ENCODE results near the gene APLF. TPM values are rescaled to one million over a fixed set of nuclear protein-coding genes. Genes with fewer than 3 reads are reported as not detected.

Gene APLF, protein sequence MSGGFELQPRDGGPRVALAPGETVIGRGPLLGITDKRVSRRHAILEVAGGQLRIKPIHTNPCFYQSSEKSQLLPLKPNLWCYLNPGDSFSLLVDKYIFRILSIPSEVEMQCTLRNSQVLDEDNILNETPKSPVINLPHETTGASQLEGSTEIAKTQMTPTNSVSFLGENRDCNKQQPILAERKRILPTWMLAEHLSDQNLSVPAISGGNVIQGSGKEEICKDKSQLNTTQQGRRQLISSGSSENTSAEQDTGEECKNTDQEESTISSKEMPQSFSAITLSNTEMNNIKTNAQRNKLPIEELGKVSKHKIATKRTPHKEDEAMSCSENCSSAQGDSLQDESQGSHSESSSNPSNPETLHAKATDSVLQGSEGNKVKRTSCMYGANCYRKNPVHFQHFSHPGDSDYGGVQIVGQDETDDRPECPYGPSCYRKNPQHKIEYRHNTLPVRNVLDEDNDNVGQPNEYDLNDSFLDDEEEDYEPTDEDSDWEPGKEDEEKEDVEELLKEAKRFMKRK
- 3.8 TPM for total RNA-seq
- long read RNA-seq, partial matches to known transcripts, result 0 of 1 reads
- long read RNA-seq, other reads (novel, unspliced or antisense), result 0 of 1 reads

DNA sequence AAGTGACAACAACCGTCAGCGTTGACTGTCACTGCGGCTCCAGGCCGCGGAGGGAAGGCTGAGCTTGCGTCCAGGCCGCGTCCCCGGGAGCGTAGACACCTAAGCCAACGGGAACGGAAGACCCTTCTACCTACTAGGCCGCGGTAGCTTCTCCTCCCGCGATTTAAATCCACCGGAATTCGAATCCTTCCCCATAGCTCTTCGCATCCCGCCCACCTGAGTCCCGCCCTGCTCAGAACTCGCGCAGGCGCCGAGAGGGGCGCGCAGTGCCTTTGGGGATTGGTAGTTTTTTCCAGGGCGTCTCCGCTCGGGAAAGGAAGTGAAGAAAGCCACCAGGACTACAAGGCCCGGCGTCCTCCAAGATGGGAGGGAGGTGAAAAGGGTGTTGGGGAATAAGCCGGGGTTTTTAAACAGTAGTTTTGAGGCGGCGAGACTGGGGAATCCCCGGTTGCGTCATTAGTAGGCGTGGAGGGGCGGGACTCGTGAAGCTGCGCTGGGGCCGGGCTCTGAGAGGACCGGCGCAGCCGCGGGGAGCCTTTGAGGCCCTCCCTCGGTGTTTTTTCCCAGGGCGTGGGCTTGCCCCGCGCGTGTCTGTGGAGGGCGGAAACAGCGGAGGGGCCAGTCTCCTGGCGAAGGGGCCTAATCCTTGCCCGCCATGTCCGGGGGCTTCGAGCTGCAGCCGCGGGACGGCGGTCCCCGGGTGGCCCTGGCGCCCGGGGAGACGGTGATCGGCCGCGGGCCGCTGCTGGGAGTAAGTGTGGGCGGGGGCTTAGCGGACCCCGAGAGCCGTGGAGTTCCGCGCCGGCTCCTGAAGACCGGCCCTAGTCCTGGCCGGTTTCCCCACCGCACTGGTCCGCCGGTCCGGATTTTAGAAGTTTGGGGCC lies at the start of gene APLF, which contains the start of gene FBXO48:
Gene APLF, plus strand, starts transcription at position 509 of the 884 bp plus-strand sequence. Its CDS starts 147 bp downstream, at position 656.
Gene FBXO48, minus strand, starts transcription at position 218 of the 884 bp plus-strand sequence. CDS start 2,149 bp downstream, outside the sequence.
- DNase-seq (ENCODE audit: missing footprints) (peak; percentile 98), ATAC-seq (peak; percentile 99)
- intact Hi-C loops (cut with DNase I), result loop anchor here (5.0 kb wide), 1 partner anchor 250 kb away; no protein-coding TSS in a partner anchor

DNA sequence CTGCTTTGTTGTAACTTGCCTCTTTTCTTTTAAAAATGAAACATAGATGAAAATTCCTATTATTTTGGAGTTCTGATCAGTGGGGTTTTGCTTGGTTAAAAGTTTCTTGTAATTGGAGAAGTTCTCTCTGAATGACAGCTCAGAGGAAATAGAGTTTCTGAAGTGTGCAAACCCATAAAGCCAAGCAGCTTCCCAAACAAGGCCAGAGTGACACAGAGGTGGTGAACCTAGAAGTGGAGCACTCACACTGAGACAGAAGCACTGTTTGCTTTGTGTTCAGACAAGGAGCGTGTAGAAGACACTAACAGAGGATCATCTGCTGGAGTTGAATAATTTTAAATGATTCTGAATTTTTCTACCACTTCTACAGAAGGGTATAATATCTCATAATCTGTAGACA lies 49.5 kb upstream of the APLF start:
- intact Hi-C loops (cut with DNase I), result no loop called here
- no peak for ATAC-seq
- DNase-seq (ENCODE audit: missing footprints), result no peak

DNA sequence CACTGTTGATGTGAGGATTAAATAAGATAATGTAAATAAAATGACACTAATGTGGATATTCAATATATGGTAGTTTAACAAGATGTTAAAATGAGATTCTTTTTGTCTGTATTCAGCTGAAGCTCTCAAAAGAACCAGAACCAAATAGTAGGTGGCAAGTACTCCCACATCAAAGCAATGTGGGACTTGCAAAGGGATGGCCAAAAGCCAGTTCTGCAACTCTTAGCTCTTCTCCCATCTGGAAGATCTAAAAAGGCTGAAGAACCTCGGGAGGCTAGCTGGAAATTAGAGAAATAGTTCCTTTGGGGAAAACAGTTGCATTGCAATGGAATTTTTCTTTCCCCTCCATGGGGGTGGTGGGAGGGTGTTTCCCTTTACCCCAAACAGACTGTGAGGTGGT lies 49.0 kb upstream of the APLF start:
- no peak for ATAC-seq
- no peak for DNase-seq (ENCODE audit: missing footprints)
- intact Hi-C loops (cut with DNase I), result no loop called here

DNA sequence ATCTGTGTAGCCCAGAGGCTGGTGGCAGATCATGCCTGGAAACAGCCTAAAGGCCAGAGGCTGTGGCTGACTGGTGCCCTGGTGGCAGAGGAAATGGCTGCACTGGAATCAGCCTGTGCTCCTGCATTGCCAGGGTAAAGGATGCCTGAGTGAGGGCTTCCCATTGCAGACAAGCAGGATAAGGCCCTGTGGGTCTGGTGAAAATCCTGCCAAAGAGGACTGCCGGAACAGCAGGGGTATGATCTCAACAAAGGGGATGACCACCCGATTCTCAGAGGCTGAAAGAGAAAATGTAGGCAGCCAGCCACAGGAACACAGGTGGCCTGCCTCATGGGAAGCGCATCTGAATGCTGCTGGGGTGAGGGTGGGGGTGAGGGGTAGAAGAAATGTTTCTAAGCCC lies 48.5 kb upstream of the APLF start:
- DNase-seq (ENCODE audit: missing footprints), result no peak
- ATAC-seq, result no peak
- intact Hi-C loops (cut with DNase I), result no loop called here

DNA sequence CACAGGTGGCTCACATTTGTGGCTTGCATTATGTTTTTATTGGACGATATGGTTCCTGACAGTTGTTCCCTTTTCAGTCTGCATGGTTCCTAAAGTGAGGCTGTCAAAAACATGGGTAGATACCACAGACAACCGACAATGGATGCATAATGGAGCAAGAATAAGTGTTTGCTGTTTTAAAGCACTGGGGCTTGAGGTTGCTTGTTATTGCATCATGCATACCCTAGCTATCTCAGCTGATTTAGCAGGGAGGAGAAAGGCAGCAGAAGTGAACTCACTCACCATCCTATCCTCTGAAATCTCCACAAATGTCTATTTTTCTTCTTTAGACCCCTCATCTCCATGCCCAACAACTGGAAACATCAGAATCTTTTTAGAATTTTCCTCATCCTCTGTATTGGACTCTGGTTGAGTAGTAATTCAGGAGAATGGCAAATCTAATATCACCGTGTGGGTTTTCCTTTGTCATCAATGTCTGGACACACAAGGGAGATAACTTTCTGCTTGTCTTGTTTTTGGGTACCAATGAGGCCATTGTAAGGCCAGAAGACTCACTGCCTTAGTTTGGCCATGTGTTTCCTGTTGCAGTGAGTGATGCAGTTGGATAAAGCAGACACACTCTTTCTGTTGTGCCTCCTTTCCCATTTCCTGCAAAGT lies 47.0 kb upstream of the APLF start:
- ATAC-seq, result no peak
- DNase-seq (ENCODE audit: missing footprints), result no peak
- intact Hi-C loops (cut with DNase I), result no loop called here

DNA sequence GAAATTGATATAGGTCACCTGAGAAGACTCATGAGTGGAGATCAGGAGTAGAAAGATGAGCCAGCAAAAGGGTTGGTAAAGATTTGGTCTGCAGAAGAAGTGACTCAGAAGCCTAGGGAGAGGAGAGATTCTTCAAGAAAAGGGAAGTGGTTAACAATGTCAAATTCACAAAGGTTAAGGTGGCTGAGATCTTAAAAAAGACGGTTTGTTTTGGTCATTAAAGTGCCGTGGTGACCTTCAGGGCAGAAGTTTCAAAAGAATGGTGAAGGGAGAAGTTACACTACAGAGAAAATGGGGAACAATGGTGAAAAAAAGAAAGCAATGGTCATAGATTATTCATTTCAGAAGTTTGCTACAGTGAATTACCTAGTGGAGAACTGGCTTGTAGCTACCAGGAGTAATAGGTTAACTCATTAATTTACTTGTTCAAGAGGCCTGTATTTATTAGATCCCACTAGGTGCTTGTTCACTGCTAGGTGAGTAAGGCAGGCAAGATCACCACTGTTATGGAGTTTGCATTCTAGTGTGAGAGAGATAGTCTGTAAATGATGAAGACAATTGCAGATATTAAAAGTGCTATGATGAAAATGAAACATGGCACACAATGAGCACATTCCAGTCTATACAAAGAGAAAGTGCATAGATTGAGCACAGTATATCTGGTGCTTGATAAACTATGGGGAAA lies 43.3 kb upstream of the APLF start:
- ATAC-seq (no peak), DNase-seq (ENCODE audit: missing footprints) (no peak)
- intact Hi-C loops (cut with DNase I), result no loop called here

DNA sequence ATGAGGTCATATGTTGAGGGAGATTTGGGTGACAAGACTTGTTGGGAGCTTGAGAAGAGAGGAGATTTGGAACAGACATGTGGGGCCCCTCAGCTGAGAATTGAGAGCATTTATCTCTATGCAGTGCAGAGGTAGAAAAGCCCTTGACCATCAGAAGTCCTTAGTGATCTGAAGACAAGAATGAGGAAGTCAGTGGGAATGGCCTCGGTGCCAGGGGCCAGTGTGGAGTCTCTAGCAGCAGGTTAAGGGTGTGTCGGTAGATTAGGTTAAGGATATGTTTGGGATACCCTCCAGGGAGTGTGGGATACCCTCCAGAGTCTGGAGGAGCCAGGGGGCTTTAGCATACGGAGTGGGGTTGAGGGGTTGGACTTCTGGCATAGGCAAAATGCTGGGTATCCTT lies 41.9 kb upstream of the APLF start:
- ATAC-seq, result peak; percentile 20
- intact Hi-C loops (cut with DNase I), result no loop called here

DNA sequence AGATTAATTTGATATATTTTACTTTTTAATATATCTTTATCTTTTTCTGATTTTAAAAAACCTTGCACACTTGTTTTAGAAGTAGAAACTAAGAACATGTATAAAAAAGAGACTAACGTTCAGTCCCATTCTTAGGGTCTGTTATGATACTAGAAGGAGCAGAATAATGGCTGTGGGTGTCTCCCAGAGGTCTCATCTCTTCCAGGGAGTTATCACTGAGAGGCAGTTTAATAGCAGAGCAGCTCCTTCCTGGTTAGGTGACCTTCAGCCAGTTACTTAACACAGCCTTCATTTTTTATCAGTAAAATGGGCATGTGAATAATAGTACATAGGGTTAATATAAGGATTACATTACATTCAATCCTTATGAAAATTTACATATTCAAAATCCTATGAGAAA lies 40.9 kb upstream of the APLF start:
- ATAC-seq (no peak), DNase-seq (ENCODE audit: missing footprints) (no peak)
- intact Hi-C loops (cut with DNase I), result no loop called here

More for the DNA sequence above, 41.9 kb upstream of the APLF start:
- no peak for DNase-seq (ENCODE audit: missing footprints)

DNA sequence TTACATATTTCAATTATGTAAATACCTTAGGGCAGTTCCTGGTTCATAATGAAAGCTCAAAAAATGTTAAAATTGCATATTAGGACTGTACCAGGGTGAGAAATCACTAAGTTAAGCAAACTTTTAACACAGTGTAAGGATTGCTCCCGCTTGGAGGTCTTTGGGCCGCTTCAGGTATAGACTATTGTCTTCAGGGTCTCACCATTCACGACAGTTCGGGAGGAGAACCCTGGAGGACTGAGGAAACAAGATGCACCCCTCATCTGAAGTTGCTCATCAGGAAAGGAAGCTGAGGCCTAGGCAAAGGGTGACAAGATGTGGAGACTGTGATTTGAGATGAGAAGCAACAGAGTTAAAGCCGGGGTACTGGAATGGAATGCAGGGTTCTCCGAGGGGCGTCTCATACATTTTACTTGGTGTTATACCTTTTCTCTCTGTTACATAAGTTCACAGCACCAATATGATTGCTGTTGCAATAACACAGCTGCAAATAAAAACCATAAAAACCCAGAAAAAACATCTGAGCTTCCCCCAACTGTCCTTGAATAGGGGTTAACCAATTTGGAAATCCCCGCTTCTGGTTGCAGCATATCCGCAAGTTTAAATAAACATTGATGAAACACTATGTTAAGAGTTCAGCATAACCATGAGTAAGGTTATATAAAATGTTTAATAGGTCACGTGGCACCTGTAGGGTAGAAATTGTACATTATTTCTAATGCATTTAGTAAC lies 40.4 kb upstream of the APLF start:
- DNase-seq (ENCODE audit: missing footprints) (no peak), ATAC-seq (no peak)
- intact Hi-C loops (cut with DNase I), result no loop called here

DNA sequence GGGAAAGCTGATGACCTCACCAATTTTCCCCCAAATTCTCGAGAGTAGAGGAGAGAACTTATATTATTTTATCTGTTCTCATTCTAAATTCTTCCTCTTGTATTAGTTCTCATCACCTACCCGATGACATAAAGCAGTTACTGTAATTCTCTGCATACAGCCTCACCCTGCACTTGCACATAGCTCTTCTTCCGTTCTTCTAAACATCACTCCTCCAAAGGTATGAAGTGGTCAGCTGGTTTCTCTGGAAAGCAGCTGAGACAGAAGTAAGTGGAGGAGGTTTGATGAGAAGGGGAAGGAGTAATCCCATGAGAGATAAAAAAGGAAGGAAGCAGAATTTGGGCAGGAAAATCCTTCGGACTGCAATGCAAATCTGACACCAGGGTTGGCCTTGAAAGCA lies 39.3 kb upstream of the APLF start:
- intact Hi-C loops (cut with DNase I), result no loop called here
- ATAC-seq (no peak), DNase-seq (ENCODE audit: missing footprints) (no peak)

DNA sequence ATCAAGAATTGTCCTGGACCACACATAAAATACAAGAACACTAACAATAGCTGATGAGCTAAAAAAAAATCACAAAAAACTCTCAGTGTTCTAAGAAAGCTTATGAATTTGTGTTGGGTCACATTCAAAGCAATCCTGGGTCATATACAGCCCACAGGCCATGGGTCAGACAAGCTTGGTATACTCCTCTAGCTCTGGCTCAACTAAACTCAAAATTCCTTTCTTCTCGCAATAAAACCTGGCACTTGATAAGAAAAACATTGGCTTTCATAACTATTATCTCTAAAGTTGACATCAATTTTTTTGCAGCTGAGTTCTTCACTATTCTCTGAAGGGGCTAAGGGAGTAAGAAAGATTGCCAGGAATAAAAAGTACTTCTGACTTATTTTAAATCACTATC lies 38.6 kb upstream of the APLF start:
- intact Hi-C loops (cut with DNase I), result no loop called here
- ATAC-seq (no peak), DNase-seq (ENCODE audit: missing footprints) (no peak)

DNA sequence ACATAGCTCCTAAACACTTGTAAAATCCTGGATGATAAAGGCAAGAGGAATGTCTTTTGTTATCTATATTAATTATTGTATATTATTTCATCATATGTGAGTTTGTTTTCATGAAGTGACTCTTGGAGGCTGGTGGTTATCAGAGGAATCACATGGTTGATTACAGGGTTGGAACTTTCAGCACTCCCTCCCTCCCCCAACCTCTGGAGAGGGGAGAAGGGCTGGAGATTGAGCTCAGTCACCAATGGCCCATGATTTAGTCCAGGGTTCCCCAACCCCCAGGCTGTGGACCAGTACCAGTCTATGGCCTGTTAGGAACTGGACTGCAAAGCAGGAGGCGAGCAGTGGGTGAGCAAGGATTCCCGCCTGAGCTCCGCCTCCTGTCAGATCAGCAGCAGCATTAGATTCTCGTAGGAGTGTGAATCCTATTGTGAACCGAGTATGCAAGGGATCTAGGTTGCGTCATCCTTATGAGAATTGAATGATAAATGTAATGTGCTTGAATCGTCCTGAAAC lies 38.0 kb upstream of the APLF start:
- no peak for DNase-seq (ENCODE audit: missing footprints)
- intact Hi-C loops (cut with DNase I), result no loop called here
- ATAC-seq, result no peak

DNA sequence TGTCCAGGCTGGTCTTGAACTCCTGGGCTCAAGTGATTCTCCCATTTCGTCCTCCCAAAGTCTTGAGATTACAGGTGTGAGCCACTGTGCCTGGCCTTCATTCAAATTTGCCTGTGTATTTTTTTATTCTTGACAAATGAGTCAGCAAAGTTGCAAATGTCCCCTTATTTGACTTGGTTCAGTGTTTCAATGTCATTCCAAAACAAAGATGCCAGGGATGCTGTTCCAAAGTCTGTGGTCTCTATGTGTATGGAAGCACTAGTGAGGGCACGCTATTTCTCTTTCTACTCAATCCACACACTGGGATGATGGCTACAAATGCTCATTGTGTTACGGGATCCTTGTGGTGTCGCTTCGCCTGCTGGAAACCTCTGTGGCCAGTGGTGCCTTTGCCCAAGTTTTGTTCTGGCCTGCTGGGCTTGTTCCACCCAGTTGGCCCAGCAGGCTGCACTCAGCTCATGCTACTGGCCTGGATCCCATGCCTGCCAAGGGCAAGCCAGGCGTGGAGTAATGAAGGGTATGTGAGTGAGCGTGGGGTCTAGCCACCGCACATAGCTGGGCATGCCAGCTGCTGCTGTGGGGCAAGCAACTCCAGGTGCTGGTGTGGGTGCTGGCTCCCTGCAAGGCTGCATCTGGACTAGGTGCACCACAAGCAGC lies 35.9 kb upstream of the APLF start:
- peak; percentile 9 for ATAC-seq
- DNase-seq (ENCODE audit: missing footprints), result no peak
- intact Hi-C loops (cut with DNase I), result no loop called here

DNA sequence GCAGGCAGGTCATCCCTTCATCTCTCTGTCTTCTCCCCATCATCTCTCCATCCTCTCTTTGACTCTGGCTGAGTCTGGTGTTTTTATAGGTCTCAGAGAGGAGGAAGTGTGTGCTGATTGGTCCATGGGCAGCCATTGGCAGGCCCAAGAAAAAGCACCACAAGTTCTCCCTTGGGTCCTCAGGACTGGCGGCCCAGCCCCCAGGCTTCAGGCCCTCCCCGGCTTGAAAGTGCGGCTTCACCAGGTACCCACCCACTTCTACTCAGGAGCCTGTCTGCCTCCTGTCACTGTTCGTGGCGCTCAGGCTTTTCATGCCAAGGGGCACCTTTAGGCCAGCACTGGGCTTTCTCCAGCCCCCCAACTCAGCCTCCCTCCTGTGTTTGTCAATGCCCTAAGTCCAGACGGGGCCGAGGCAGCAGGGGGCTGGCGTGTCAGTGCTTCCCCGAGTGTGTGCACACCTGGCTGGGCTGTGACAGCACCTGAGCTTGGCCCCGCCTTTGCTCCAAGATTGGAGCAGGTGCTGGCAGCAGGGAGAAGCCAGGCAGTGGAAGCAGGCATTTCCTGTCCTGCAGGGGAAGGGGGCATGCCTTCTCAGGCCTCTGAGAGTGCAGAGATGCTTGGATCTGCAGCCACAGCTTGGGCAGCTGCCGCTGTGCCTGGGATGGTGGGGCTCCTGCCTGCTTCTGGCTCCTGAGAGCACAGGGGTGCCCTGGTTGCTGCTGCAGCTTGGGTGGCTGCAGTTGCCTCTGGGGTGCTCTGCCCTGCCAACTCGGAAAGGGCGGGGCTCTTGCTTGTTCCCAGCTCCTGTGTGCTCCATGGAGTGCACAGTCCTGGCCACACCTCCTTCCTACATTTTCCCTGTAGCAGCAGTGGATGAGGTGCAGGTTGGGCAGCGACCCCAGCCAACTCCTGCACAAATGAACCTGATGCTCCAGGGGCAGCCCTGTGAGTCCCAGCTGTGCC lies 34.4 kb upstream of the APLF start:
- DNase-seq (ENCODE audit: missing footprints) (no peak), ATAC-seq (no peak)
- intact Hi-C loops (cut with DNase I), result no loop called here

DNA sequence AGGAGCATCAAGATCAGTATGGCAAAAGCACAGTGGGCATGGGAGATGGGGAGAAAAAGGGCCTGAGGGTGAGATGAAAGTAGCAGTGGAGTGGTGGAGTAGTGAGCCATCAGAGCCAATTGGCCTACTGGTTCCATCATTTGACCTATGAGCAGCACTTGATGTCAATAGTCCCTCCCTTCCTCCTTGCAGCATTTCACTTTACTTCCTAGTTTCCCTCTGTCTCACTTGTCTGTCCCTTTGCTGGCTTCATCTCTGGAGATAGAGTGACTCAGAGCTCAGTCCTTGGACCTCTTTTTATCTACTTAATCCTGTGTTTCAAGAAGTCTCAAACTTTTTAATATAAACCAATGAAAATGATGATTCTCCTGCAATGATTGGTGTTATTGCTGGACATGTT lies 32.4 kb upstream of the APLF start:
- intact Hi-C loops (cut with DNase I), result no loop called here
- ATAC-seq (peak; percentile 18), DNase-seq (ENCODE audit: missing footprints) (no peak)

DNA sequence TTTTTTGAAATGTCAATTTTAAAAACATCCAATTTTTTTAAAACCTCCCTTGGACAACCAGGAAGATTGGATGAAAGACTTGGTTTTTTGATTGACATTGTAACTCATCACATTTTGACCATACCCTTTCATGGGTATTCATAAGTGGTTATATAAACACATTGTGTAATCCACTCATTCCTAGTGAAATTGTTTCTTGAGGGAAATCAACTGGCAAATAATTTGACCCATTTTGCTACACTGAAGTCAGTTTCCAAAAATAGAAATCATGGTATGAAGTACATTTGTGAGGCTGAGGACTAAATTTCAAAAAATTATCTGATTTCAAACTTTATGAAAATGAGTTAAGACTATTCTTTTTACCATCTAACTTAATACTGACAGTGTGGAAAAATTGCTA lies 31.8 kb upstream of the APLF start:
- no peak for ATAC-seq
- intact Hi-C loops (cut with DNase I), result no loop called here
- no peak for DNase-seq (ENCODE audit: missing footprints)
